HG03097 (cell line): ENCODE data around the gene IL17RD.

ENCODE experiments used
- ATAC-seq: cut with Tn5 transposase; IDR thresholded peaks from one replicate; pipeline ENCODE4 v1.9.1; 2021; ENCODE audit not compliant: unreplicated experiment, low FRiP score

The IL17RD gene

DNA sequence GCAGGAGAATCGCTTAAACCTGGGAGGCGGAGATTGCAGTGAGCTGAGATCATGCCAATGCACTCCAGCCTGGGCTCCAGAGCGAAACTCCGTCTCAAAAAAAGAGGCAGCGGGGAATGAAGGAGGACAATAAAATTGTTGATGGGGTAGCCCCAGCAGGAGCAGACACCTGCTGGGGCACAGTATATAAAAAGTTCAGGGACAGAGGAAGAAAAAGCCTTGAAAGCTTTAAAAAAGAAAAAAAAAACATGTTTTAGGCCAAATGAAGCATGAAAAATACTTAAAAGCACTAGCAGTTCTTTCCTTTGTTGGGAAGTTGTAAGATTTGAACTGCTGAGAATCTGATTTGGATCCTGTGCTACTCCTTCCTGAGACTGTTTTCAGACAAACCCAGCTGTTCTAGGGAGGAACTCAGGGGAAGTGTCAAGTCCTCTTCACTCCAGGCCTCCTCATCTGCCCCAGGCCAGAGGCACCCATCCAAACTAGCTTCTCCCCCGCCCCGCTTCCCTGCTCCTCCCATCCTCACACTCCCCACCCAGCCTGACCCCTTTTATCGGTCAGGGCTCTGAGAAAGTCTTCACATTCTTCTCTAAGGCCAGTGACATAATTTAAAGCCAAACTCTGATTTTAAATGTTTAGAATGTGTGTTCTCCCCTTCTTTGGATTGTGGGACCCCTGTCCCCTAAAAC lies 4.9 kb downstream of the IL17RD start:
- no peak for ATAC-seq

DNA sequence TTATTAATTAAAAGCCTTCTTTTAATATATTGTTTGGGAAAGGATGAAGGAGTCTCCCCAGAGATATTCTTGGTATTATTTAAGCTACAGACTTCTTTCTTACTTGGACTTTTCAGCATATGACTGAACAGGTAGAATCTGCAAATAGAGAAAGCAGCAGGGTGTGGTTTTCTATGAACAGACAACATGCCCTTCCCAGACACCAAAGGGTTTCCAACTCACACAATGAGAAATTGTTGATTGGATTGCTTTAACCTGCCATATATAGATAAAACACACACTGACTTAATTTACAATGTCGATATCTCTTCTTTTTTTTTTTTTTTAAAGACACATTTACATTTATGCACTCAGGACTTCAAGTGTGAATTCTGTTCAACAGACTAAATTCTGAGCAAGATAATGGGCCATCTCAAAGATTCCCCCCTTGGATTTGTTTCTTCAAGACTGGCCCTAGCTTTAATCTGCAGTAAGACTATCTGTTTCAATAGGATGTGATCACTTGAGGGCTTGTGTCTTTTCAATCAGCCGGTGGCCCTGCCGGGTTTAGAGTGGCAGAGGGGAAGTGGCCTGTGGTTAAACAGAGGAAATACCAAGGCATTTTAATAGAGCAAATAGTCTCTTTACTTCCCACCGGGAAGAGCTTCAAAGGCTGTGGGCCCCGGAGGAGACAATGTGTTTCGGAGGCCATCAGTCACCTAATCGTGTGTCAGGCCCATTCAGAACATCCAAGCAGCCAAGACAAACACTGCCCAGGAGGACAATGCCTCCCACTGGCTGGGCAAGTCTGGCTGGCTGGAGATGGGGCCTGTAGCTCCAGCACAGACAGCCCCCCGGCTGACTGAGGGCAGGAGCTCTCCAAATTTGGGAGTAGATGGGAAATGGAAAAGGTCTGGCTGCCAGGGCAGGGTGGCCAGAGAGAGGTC lies 6.1 kb downstream of the IL17RD start:
- ATAC-seq: no peak

DNA sequence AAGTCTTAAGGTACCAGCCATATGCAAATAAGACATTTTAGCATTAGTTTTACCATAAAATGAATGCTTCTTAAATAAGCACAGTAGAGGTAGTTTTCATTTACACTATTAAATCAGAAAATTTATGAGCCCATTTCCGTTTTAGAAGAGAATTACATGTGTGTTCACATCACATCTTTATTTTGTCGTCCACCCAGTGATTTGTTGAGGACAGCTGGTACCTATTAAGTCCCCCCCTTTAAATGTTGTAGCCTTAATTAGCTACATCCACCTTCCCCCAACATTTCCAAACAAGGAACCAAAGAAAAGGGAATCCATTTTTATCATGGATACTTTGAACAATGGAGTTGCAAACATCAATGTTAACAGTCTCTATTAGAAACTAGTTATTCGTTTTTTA lies 6.8 kb downstream of the IL17RD start:
- ATAC-seq: no peak

DNA sequence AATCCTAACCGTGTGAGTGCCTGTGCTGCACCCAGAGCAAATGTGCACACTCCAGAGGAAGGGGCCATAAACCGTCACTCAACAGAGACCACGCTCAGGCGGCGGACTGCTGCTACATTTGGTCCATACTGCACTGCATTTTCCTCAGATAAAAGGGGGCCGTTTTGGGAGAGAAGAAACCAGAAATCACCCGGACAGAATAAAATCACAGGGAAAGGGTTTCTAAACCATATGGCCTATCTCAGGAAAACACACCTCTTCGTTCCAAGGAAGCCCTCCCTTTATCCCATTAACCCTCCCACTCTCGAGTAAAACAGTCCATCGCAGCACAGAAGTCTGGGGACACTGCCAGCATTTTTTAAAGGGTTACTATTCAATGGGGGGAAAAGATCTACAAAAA lies 7.6 kb downstream of the IL17RD start:
- no peak for ATAC-seq

DNA sequence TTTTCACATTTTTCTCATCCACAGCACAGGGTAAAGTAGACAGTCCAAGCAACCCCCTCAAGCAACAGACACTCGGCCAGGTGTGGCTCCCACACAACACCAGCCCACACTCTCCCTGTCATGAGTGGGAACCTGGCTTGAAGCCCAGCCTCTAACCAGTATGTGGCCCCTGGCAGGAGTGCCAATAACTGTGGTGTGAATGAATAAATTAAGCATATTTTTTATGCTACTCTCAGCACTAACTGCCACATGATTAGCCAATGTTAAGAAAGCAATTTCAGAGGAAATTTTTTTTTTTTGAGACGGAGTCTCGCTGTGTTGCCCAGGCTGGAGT lies 9.9 kb downstream of the IL17RD start:
- ATAC-seq: no peak

DNA sequence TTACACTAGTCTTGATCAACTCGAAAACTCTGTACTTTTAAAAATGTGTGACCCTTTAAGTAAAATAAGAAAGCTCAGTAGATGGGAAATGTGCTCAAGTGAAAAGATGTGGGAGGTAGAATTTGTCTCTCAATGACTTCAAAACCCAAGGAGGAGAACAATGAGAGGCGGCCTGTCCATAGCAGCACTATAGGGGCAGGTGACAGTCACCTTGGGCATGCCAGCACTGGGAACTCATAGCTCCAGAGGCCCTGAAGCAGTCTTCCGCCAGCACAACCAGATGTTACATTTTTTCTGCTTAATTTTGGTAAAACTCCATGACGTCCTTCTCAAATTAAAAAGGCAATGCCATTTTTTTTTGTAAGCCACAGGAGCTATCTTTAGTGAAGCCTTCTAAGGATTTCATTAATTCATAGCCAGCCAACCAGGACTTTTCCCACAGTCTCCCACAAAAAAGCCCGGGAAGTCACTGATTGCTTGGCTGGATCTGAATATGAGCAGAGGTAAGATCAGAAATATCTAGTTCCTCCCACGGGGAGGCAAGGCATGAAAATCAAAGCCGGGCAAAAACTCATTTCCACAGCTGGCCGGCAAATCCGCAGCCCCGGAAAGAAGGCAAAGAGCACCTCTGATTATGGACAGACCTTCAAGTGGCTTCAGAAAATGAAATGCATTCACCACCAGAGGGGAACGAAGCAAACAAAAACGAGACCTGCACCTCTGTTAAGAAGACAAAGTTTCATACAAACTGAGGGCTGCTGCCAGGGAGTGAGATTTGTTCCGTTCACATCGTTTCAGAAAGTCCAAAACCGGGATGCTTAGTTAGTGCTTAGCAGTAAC lies 10.5 kb downstream of the IL17RD start:
- ATAC-seq: no peak

DNA sequence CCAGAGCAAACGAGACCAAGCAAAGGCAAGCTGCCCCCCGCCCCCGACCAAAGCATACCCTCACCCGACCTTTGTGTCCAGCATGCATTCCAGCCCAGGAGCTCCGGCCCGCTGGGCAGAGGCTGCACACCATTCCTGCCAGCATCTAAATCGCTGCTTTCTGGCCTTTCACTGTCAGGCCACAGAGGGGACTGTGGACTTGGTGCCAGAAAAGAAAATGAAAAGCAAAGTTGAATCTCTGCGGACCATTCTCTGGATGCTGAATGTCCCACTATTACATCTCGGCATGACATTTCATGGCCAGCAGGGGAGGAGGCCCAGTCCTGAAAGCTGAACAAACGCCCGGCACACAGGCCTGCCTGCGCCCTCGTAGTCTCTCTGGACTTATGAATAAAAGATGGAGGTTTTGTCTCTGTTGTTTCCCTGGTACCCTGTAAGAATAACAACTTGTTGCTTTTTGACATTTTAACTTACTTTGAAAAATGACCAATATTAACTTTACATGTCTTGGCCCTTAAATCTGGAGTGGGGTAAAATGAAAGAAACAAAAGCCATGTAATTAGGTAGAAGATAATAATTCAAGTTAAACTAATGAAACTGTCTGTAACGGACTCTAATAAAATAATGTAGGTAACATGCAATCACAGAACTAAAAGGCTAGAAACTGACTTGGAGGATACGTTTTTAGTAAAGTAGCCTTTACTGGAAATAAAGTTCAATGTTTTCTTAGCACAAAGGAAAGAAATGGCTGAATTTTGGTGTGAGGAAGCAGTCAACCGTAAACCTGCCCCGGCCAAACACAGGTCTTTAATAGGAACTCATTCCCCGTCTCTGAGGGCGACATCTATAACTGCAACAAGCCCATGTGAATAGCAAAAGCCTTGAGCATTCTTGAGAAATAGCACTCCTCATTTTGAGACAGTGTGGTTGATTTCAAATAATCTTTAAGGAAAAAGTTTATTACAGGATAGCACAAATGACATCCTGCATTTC lies 12.7 kb downstream of the IL17RD start:
- no peak for ATAC-seq

DNA sequence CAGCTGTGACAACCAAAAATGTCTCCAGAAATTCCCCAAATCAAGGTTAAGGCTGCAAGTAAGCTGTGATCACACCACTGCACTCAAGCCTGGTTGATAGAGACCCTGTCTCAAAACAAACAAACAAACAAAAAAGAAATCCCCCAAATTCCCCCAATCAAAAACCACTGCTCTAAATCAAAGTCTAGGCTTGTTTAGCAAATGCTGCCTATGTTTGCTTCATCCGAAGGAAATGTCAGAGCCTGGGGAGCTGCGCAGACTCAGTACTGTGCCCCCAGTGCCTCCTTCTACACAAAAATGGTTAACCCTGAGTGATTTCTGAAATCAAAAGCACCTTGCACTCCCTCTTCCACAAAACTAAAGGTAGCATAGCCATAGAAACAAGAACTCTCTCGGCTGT lies 13.4 kb downstream of the IL17RD start:
- no peak for ATAC-seq

DNA sequence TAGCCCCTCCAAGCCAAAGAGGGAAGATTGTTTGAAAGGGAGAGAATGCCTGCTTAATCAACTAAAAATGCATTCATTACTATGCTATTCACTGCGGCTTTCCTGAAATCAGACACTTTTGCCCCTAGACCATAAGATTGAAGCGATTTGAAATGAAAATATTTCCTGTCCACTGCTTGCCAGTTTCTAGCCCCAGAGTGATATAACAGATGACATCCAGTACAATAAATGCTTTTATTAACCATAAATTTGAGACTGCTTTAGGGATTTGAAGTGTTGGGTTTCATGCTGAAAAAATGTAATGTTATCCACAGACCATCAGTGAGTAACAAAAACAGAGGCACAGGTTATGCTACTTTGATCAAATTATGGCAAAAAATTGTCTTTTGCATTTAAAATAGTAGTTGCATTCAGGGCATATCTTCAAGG lies 14.1 kb downstream of the IL17RD start:
- no peak for ATAC-seq

DNA sequence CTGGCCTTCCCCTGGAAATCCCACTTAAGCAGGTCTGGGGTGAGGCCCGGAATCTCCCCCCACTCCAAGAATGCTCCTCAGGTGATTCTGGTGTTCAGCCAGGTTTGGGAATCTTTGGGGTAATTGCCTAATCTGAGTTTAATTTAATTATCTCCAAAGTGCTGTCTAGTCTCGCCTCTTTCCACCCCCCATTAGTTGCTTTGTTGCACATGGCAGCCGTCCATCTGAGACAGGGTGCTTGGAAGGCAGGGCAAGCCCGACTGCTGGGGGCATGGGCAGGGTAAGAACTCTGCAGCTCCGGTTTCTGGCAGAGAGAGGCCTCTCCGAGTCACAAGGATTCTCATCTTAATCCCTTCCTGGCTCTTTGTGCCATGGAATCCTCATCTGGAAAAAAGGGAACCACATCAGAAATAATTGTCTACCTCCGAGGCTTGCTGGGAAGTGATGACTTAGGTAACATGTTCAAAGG lies 15.0 kb downstream of the IL17RD start:
- ATAC-seq: no peak

DNA sequence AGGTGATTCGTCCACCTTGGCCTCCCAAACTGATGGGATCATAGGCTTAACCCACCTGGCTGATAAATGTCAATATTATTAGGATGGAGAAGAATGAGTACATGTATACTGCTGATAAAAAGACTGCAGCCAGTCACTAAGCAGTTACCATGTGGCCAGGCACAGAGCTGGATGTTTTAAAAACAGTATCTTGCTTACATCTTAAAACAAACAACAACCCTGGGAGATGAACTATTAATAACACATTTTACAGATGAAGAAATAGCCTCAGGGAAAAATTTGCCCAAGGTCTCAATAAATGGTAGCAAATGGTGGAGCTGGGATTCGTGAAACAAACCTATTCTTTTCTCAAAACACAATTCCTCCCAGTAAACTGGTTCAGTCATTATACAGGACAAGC lies 18.1 kb downstream of the IL17RD start:
- no peak for ATAC-seq

DNA sequence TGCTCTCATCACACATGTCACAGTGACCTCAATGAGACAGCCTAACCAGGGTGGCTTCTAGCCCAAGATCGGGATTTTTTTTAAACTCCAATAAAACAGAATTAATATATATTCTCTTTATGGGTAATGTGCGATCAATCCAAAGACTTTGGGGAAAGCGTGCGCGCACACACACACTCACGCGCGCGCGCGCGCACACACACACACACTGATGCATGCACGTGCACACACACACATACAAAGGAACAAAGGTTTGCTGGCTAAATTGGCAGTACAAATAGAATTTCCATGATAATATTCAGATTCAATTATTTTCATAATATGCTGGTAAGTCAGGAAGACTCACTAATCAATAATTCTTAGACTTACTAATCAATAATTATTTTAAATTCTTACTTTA lies 19.3 kb downstream of the IL17RD start:
- ATAC-seq: no peak

DNA sequence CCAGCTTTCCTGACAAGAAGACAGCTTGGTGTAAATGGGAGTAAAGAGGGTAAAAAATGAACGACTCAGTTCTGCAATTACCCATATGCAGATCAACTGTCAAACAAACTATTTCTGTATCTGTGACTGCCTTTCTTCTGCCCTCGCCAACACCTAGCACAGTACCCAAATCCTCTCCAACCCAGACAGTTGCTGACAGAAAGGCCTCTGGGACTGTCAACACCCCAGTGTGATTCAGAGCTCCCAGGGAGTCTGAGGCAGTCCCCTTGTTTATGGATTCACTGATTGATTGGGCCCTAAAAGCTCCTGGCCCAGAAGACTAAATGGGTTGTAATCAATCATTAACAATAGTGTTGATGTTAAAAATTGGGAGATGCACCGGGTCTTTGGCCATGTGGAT lies 20.2 kb downstream of the IL17RD start:
- ATAC-seq: no peak

DNA sequence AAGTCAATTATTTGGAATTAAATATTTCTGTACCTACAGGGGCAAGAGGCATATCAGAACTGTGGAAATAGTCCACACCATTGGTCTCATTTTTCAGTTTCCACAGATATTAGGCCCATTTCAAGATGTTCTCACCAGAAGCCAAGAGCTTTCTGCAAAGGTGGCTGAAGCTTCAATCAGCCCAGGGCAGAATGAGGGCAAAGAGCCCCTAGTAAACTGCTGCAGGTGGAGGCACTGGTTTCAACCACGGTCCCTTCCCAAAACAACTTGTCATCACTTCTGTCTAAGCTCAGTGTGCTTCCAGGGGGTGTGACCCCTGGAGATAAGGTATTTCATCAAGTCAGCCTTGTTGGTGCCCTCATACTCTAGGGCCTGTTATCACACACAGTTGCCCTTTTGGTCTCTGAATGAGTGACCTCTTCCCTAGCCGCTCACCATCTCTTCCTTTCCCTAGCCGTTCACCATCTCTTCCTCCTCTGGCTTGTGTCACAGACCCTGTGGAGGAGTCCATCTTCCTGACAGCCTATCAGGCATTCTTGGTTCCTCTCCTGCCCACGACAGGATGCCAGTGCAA lies 21.2 kb downstream of the IL17RD start:
- ATAC-seq: no peak

DNA sequence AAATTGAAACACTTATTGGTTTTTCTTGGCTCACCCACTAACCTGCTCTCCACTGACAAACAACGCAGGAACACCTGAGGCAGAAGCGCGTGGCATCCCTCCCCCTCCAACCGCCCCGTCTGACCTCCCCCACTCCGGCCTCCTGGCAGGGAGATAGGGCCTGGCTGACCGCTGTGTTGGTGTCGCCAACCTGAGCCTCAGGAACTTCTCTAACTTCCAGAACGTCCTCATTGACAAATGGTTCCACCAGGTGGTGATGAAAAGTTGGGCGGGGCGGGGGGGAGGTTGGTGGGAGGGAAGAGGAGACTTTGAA lies 22.8 kb downstream of the IL17RD start:
- no peak for ATAC-seq

DNA sequence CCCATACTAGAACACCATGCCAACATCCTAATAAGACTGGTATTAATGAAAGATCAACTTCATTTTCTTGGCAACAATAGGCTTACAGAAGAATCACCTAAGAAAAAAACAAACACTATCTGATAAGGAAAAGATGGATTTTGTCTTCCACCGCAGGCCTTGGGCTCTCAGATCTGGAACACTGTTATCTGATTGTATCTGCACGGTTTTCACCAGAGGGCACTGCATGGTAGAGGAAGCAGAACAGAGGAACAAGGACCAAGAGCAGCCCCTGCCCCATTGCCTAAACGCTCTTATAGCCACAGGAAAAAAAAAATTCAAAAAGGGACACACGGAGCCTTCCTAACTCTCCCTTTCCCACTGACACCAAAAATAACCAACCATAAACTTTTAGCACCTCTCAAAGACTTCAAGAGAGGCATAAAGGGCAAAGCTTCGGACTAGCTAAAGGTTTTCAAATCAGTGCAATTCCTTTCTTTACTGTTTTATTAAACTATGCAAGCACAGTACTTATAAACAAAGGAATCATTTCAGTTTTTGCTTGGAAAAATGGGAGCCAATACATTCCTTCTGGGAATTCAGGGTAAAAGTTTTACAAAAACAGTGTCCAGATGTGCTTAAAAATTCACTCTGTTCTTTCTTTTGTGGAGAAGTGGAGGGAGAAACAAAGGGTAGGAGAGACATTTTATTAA lies 23.3 kb downstream of the IL17RD start:
- no peak for ATAC-seq

DNA sequence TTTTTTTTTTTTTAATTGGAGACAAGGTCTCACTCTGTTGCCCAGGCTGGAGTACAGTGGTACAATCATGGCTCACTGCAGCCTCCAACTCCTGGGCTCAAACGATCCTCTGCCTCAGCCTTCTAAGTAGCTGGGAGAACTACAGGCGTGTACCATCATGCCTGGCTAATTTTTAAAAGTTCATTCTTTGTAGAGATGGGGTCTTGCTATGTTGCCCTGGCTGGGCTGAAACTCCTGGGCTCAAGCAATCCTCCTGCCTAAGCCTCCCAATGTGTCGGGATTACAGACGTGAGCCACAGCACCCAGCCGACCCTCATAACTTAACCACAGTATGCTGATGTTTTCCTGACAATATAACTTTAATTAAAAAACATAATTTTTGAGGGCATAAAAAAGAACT lies 24.3 kb downstream of the IL17RD start:
- no peak for ATAC-seq

DNA sequence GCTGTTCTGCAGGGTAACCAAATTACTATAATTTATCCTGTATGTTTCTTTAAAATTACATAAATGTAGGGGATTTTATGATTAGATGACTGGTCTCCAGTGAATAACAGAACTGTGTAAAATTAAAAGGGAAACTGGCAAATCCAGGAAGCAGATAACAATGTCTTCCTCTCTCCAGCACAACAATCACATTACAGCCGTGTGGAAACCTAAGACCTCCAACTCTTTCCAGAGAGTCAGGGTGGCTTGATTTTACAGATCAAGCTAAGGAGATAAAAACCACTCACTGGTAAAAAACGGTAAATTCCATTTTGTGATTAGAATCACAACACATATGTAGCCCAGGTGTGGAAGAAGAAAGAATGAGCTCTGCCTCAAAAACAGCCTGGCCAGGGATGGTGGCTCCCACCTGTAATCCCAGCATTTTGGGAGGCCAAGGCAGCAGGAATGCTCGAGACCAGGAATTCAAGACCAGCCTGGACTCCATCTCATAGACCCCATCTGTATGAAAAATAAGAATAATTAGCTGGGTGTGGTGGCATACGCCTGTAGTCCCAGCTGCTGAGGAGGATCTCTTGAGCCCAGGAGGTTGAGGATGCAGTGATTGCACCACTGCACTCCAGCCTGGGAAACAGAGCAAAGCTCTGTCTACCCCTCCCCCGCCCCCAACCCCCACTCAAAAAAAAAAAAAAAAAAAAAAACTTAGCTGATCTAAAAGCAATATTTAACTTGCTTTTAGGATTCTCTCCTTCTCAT lies 29.0 kb downstream of the IL17RD start:
- no peak for ATAC-seq

DNA sequence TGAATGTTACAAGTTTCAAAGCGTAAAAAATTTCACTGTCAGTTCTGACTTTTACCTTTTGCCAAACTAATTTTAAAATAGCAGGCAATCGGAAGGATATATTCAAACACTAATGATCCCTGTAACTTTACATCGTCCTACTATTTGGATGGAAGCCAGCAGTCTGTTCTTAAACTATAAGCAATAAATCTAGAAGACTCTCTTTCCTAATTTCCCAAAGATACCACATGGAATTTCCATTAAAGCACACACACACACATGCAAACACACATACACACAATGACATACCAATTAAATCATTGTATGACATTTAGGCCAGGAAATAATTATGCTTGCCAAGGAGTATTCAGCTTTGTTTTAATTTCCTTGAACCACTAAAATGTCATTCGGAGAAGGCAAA lies 32.0 kb downstream of the IL17RD start:
- no peak for ATAC-seq
